Astrocyte of the spinal cord (primary cell): ENCODE data around the gene NPY.

Experiments used
- DNase-seq: peaks from one replicate; pipeline ENCODE4 v3.0.0; 2011; ENCODE audit warnings: low read depth, low spot score
- H3K4me3 ChIP-seq: 2 replicates; pipeline ENCODE4 v1.5.1; 2011; ENCODE audit warnings: low read depth, mild to moderate bottlenecking, low read length, moderate library complexity
- in situ Hi-C: cut with HindIII; loops from 2 replicates; pipeline ENCODE4 v1.10.0; 2017; ENCODE audit warnings: low sequenced_read_pairs
- TF ChIP-seq, protein P1 (sequence below): IDR thresholded peaks from 2 replicates; pipeline ENCODE4 v1.5.1; 2012; ENCODE audit warnings: low read depth, mild to moderate bottlenecking, low read length, inconsistent platforms

NPY gene

GRCh38 chr7:24283897-24284698, at the start of gene NPY:
NPY (plus strand) TSS chr7:24284190; CDS start chr7:24285241, 1,051 bp downstream.
- TF ChIP-seq, protein P1, sequence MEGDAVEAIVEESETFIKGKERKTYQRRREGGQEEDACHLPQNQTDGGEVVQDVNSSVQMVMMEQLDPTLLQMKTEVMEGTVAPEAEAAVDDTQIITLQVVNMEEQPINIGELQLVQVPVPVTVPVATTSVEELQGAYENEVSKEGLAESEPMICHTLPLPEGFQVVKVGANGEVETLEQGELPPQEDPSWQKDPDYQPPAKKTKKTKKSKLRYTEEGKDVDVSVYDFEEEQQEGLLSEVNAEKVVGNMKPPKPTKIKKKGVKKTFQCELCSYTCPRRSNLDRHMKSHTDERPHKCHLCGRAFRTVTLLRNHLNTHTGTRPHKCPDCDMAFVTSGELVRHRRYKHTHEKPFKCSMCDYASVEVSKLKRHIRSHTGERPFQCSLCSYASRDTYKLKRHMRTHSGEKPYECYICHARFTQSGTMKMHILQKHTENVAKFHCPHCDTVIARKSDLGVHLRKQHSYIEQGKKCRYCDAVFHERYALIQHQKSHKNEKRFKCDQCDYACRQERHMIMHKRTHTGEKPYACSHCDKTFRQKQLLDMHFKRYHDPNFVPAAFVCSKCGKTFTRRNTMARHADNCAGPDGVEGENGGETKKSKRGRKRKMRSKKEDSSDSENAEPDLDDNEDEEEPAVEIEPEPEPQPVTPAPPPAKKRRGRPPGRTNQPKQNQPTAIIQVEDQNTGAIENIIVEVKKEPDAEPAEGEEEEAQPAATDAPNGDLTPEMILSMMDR, result no peak
- H3K4me3 ChIP-seq, result no peak within 1 kb of the TSS
- no peak for DNase-seq
- in situ Hi-C loops, result no loop called here

DNA sequence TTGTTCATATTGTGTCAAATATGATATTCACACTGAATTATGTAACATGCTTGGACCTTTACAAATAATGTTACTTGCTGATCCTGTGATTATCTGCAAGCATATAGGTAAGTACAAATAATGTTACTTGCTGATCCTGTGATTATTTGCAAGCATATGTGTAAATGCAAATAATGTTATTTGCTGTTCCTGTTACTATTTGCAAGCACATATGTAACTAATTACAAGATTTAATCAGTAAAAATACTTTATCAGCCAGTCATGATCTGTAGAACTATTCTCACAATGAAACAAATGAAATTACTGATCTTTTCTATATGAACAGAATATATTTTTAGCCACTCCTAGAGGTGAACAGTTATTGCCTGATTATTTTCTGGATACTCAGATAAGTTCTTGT, 44.7 kb upstream of the NPY start:
- no peak for DNase-seq
- TF ChIP-seq, protein P1, result no peak
- no peak overlapping the region for H3K4me3 ChIP-seq
- in situ Hi-C loops, result no loop called here

- DNase-seq, result no peak
- in situ Hi-C loops, result no loop called here
- TF ChIP-seq, protein P1, result no peak
- no peak overlapping the region for H3K4me3 ChIP-seq
These were observed 42.8 kb upstream of the NPY start for GRCh38 chr7:24241206-24241605.

DNA sequence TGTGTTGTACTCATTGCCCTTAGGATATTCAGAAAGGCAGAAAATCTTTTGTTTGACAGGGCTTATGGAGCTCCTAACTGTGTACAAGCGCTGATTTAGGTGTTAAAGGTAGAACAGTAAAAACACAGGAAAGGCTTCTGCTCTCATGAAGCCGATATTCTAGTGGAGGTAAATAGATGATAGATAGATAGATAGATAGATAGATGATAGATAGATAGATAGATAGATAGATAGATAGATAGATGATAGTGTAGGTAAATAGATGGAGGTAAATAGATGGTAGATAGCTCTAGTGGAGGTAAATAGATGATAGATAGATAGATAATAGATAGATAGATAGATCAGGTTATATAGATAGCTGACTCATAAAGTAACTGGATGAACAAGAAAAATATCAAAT, 39.4 kb upstream of the NPY start:
- no peak overlapping the region for H3K4me3 ChIP-seq
- DNase-seq, result no peak
- TF ChIP-seq, protein P1, result no peak
- in situ Hi-C loops, result no loop called here

GRCh38 chr7:24245362-24245761, 38.6 kb upstream of the NPY start:
- no peak for DNase-seq
- H3K4me3 ChIP-seq, result no peak overlapping the region
- in situ Hi-C loops, result no loop called here
- TF ChIP-seq, protein P1, result no peak

DNA sequence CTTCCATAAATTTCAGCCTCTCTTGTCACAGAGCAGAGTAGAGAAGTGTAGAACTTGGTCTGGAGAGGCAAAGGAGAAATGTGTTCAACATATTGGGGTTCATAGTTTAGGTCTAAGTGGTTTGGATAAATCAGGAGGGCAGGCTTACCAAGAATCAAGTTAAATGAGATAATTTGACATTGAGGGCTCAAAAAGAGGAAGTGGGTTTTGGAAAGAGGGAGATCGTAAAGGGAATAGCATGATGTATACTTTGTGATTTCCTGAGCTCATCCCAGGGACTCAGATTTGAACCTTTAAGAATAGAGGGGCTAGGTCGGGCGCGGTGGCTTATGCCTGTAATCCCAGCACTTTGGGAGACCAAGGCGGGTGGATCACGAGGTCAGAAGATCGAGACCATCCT, 34.7 kb upstream of the NPY start:
- H3K4me3 ChIP-seq, result no peak overlapping the region
- TF ChIP-seq, protein P1, result no peak
- in situ Hi-C loops, result no loop called here
- no peak for DNase-seq
